T-helper 2 cell treated with Interferon-gamma antibody and Interleukin-4, amounts not matched to agents 100 ng/mL and 5 ng/mL, for 36 hours (primary cell): ENCODE data around the gene ZNF234. TPM values are rescaled to one million over a fixed set of nuclear protein-coding genes. Genes with fewer than 3 reads are reported as not detected.
"Not testable (repeated sequence)": the region's sequence is repeated elsewhere in the genome, so short reads cannot be mapped to it uniquely, and the experiment has no call there.

Source experiments
- intact Hi-C: fragments of 100-400 bp; cut with micrococcal nuclease; formaldehyde crosslinking; loops from one replicate; pipeline ENCODE4 v1.15.1; 2023
- total RNA-seq: library from RNA; stranded (reverse); gene quantifications from 2 replicates; pipeline ENCODE4 v1.2.3, GENCODE V29; 2022

Gene ZNF234
- 11.1 and 12.6 TPM in 2 replicates for total RNA-seq

DNA sequence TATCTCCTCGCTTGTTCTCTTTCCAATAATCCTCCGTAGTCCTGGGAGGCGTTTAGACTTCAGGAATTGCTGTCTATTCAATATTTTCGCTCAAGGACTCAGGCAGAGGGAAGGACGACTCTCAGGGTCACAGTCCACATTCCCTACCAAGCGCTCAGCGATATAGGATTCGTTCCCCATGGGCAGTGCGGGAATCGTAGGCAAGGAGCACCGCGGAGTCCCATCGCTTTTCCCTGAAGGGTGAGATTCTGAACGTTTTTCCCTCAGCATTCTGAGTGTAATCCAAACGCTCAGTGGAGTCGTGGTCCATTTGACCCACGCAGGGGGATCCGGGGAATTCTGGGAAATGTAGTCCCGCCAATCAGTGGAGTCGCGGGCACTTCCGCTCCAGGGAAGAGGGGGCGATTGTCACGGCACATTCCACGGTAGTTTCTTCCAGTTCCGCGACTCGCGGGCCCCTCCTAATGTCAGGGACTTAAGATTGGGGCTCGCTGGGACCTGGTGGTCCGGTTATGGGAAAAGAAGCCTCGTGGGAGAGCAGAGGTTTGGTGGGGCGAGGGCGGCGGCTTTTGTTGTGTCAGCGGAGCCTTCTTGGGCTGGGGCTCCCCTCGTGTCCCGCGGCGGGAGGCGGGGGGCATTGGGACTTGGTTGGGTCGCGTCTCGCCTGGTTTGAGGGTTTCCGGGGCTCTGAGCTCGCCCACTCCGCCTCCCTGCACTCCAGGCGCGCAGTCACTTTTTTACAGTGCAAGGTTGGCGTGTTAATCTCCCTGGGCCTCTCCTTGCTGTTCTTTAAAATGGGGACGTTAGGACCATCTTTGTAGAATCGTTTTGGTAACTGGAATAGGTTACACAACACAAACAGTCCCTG lies at the start of gene ZNF234:
Gene ZNF234 (plus strand): TSS at position 364 of the 868 bp plus-strand sequence. CDS start 3,079 bp downstream, outside the sequence.
- intact Hi-C loops = loop anchor here (1.0 to 5.0 kb wide), 4 partner anchors 23 to 69 kb away; partner anchors contain the start of genes ZNF225, ZNF226 and ZNF284

DNA sequence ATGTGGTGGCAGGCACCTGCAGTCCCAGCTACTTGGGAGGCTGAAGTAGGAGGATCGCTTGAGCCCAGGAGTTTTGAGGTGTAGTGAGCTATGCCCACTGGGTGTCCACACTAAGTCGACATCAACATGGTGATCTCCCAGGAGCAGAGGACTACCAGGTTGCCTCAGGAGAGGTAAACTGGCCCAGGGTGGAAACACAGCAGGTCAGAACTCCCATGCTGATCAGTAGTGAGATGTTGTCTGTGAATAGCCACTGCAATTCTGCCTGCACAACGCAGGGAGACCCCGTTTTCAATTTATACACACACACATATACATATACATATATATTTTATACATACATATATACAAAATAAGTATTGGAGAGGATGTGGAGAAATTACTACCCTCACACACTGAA lies 49.2 kb upstream of the ZNF234 start:
- intact Hi-C loops = no loop called here

DNA sequence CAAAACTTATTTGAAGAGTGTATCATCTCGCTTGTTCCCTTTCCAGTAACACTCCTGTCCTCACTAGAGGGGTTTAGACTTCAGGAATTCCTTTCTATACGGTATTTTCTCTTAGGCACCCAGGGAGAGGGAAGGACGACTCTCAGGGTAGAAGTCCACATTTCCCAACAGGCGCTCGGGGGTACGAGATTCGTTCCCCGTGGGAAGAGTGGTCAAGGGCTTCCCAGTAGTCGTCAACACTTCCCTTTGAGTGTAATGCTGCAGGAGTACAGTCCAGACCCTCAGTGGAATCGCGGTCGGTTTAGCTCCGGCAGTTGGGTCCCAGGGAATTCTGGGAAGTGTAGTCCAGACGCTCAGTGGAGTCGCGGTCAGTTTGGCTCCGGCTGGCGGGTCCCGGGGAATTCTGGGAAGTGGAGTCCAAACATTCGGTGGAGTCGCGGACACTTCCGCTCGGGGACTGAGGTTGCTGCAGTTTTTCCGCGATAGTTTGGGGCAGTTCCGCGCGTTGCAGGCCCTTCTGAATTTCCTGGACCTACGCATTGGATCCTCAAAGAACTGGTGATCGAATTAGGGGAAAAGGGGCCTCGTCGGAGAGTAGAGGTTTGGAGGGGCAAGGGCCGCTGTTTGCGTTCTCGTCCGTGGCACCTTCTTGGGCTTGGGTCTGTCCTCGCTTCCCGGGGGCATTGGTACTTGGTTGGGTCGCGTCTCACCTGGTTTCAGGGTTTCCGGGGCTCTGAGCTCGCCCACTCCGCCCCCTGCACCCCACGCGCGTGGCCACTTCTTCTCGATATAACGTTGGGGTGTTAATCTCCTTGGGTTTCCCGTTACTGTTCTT lies 47.2 kb upstream of the ZNF234 start, which contains the start of gene ZNF224:
Gene ZNF224 (plus strand): TSS at position 431 of the 835 bp plus-strand sequence. CDS start 3,513 bp downstream, outside the sequence.
- intact Hi-C loops = loop anchor here (1.0 to 2.0 kb wide), 4 partner anchors 19 to 159 kb away; partner anchors contain the start of genes ZNF225, ZNF226, ZNF284 and ZNF45

DNA sequence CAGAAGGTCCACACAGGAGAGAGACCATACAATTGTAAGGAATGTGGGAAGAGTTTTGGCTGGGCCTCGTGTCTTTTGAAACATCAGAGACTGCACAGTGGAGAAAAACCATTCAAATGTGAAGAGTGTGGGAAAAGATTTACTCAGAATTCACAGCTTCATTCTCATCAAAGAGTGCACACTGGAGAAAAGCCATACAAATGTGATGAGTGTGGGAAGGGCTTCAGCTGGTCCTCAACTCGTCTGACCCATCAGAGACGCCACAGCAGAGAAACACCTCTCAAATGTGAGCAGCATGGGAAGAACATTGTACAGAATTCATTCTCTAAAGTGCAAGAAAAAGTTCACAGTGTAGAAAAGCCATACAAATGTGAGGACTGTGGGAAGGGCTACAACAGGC lies 33.6 kb upstream of the ZNF234 start:
- intact Hi-C loops = no loop called here

DNA sequence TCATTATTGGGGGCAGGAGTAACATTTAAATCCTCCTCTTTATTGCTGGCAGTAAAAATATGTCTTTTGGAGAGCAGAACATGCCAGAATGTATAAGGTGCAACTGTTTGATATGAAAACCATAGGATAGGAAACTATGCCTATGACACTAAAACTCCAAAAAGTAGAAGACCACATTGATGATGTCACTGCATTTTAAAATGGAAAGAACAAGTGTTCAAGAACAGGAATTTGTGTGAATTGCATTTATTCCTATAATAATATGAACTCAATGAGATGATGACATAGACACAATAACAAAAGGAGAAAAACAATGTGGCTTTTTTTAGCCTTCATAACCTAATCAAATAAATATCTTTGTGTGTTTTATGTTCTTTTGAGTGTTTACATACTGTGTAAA lies 31.9 kb upstream of the ZNF234 start:
- intact Hi-C loops = no loop called here

DNA sequence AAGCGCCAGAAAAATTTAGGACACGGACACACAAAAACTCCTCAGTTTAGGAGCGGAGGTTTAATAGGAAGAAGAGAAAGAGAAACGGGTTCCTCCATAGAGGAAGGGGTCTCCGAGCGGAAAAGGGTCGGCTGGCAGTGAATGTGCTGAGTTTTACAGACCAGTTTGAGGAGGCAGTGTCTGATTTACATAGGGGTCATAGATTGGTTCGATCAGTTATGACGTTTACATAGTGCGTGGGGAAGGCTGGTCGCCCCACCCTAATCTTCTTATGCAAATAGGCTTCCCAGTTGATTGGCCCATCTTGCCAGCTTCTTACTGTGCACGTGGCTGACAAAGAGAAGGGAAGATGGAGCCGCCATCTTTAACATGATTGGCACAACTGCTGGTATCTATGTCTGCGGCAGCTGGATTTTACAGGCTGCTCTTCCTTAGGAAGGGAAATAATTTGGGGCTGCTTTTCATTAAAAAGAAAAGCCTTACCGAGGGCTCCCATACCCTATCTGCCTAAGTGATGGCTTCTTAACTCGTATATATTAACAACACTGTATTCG lies 29.4 kb upstream of the ZNF234 start:
- intact Hi-C loops = loop anchor here (5.0 kb wide), 1 partner anchor 130 kb away; the partner anchor contains the start of gene ZNF155

DNA sequence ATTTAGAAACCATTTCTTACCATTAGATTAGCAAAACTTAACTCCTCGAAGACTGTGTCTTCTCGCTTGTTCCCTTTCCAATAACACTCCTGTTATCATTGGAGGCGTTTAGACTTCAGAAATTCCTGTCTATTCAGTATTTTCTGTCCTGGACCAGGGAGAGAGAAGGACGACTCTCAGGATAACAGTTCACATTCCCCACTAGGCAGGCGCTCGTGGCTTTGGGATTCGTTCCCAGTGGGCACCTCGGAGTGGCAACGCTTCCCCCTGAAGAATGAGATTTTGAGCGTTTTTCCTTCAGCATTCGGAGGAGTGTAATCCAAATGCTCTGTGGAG lies 28.6 kb upstream of the ZNF234 start:
- intact Hi-C loops = loop anchor here (1.0 to 5.0 kb wide), 9 partner anchors 18 to 388 kb away; partner anchors contain the start of genes ZNF155, ZNF180, ZNF224 and ZNF226

DNA sequence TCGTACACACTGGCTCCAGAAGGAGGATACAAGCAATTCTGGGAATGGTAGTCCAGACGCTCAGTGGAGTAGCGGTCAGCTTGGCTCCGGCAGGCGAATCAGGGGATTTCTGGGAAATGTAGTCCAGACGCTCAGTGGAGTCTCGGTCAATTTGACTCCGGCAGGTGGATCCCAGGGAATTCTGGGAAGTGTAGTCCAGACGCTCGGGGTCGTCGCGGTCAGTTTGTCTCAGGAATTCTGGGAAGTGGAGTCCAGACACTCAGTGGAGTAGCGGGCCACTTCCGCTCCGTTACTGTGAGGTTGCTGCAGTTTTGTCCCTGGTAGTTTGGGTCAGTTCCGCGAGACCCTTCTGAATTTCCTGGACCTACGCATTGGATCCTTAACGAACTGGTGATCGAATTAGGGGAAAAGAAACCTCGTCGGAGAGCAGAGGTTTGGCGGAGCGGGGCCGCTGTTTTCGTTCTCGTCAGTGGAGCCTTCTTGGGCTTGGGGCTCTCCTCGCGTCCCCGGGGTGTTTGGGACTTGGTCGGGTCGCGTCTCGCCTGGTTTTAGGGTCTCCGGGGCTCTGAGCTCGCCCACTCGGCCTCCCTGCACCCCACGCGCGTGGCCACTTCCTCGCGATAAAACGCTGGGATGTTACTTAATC lies 28.1 kb upstream of the ZNF234 start, which contains the start of gene ZNF225:
Gene ZNF225 (plus strand): TSS at position 262 of the 646 bp plus-strand sequence. CDS start 2,429 bp downstream, outside the sequence.
- intact Hi-C loops = loop anchor here (1.0 to 5.0 kb wide), 9 partner anchors 19 to 387 kb away; partner anchors contain the start of genes ZNF155, ZNF180, ZNF224 and ZNF226

DNA sequence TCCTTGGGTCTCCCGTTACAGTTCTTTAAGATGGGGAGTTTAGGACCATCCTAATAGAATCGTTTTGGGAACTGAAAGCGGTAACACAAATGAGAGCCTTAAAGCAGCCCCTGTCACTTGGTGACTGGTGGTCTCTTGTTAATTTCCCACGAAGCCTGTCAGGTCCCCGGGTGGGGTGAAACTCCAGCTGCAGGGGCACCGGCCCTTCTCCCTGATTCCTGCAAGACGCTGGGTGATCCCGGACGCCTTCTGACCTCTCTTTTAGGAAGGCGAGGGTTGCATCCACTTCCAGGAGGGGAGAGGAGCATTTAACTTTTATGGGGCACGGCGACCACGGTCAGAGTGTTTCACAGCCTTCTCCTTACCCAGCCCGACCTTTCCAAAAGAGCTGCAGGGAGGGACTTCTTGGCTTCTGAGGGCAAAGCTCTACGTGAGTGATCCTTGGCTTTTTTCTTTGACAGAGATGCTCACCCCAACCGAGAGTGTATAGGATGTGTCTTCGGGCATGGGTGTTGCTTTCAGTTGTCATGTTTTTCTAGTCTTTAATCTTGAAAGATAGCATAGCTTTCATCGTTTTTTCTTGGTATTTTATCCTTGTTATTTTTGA lies 27.5 kb upstream of the ZNF234 start:
- intact Hi-C loops = loop anchor here (1.0 to 5.0 kb wide), 9 partner anchors 20 to 386 kb away; partner anchors contain the start of genes ZNF155, ZNF180, ZNF224 and ZNF226

DNA sequence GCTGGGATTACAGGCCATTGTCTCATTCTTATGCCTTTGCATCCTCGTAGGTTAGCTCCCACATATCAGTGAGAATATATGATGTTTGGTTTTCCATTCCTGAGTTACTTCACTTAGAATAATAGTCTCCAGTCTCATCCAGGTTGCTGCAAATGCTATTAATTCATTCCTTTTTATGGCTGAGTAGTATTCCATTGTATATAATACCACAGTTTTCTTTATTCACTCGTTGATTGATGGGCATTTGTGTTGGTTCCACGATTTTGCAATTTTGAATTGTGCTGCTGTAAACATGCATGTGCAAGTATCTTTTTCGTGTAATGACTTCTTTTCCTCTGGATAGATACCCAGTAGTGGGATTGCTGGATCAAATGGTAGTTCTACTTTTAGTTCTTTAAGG lies 20.2 kb upstream of the ZNF234 start:
- intact Hi-C loops = not testable (repeated sequence)

DNA sequence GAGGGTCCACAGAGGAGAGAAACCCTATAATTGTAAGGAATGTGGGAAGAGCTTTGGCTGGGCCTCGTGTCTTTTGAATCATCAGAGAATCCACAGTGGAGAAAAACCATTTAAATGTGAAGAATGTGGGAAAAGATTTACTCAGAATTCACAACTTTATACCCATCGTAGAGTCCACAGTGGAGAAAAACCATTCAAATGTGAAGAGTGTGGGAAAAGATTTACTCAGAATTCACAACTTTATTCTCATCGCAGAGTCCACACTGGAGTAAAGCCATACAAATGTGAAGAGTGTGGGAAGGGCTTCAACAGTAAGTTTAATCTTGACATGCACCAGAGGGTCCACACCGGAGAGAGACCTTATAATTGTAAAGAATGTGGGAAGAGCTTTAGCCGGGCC lies 9.4 kb upstream of the ZNF234 start:
- intact Hi-C loops = no loop called here

DNA sequence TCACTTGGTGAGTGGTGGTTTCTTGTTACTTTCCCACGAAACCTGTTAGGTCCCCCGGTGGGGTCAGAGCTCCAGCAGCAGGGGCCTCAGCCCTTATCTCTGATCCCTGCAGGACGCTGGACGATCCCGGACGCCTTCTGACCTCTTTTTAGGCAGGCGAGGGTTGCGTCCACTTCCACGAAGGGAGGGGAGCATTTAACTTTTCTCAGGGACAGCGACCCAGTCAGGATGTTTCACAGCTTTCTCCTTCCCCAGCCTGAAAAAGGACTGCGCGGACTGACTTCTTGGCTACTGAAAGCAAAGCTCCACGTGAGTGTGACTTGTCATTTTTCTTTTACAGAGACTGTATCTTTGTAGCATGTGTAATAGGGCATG lies 692 bp downstream of the ZNF234 start:
- intact Hi-C loops = loop anchor here (5.0 kb wide), 1 partner anchor 70 kb away; the partner anchor contains the start of gene ZNF284

DNA sequence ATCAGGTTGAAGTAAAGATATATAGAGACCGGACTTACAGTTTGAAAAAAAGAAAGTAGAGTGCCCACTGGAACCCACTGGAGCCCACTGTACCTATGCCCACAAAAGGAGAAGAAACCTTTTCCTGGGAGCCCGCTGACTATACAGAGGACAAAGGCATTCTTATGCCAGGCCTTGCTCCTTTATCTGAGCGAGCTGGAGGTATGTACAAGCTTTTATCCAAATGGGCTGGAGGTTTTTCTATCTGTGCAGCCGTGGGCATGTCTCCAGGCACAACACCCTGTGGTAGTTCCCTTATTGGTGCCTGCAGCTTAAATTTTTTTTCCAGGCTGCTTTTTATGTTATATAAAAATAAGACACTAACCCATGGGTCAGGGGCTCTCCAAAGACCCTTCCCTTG lies 8.4 kb downstream of the ZNF234 start:
- intact Hi-C loops = no loop called here

DNA sequence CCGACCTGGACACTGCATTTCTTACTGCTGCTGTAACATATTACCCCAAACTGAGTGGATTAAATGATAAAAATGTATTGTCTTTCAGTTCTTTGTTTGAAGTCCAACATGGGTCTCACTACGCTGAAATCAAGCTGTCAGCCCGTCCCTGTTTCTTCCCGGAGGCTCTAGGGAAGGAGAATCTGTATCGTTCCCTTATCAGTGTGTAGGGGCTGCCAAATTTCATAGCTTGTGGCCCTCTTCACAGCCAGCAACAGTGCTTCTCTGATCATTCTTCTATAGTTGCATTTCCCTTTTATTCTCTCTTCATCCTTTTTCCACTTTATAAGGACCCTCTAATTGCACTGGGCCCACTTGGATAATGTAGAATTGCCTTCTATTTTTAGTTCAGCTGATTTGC lies 10.1 kb downstream of the ZNF234 start:
- intact Hi-C loops = no loop called here

DNA sequence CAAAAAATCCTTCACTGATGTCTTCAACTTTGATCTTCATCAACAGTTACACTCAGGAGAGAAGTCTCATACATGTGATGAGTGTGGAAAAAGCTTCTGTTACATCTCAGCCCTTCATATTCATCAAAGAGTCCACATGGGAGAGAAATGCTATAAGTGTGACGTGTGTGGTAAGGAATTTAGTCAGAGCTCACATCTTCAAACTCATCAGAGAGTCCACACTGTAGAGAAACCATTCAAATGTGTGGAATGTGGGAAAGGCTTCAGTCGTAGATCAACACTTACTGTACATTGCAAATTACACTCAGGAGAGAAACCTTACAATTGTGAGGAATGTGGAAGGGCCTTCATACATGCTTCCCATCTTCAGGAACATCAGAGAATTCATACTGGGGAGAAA lies 15.1 kb downstream of the ZNF234 start:
- intact Hi-C loops = no loop called here

DNA sequence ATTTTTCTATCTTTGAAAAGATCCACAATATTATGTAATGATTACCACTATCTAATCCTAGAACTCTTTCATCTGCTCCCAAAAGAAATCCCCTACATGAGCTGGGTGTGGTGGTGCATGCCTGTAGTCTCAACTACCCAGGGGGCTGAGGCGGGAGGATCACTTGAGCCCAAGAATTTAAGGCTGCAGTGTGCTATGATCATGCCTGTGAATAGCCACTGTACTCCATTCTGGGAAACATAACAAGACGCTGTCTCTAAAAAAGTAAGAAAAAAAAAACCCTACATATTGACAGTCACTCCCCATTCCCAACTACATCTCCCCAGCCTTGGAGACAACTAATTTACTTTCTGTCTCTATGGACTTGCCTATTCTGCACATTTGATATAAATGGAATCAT lies 22.4 kb downstream of the ZNF234 start:
- intact Hi-C loops = loop anchor here (2.0 kb wide), 2 partner anchors 23 to 69 kb away; partner anchors contain the start of genes ZNF224 and ZNF234

DNA sequence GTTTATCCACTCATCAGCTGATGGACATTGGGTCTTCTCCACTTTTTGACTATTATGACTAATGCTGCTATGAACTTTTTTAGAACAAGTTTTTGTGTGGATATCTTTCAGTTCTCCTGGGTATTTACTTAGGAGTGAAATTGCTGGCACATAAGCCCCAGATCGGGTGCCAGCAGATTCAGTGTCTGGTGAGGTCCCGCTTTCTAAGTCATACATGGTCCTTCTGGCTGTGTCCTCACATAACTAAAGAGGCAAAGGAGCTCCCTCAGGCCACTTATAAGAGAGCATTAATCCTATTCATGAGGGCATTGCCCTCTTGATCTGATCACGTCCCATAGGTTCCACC lies 22.9 kb downstream of the ZNF234 start:
- intact Hi-C loops = loop anchor here (2.0 kb wide), 2 partner anchors 23 to 69 kb away; partner anchors contain the start of genes ZNF224 and ZNF234

DNA sequence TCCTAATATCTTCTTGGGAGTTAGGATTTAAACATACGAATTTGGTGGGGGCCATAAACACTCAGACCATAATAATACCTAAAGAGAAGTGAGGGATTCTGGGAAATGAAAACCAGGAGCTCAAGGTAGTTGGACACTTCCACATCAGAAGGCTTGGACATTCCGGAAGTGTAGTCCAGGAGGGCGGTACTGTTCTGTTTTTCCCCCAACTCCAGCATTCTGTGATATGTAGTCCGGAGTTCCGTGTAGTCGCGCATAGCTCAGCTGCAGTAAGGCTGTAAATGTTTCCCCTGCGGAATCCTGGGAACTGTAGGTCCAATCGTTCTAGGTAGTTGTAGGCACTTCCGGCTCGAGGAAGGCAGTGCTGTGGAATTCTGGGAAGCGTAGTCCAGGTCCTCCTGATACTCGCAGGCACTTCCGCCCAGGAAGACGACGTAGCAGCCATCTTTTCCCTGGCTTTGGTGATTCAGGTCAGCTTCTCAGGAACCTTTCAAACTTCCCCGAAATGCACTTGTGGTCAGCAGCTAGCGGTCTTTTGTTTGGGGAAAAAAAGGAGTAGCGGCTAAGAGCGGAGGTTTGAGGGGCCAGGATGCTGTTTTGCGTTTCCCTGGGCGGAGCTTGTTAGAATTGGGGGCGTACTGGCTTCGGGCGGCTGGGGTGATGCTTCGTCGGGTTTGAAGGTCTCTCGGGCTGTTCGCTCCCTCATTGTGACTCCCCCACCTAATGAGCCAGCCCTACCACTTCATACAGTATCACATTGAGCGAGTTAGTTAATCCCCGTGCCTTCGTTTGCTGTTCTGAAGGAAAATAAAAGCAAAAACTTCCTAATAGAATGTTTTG lies 23.5 kb downstream of the ZNF234 start, which contains the start of gene ZNF226:
Gene ZNF226 (plus strand): TSS at position 428 of the 840 bp plus-strand sequence. CDS start 4,981 bp downstream, outside the sequence.
- intact Hi-C loops = loop anchor here (1.0 to 2.0 kb wide), 4 partner anchors 24 to 70 kb away; partner anchors contain the start of genes ZNF224, ZNF225, ZNF227 and ZNF234

DNA sequence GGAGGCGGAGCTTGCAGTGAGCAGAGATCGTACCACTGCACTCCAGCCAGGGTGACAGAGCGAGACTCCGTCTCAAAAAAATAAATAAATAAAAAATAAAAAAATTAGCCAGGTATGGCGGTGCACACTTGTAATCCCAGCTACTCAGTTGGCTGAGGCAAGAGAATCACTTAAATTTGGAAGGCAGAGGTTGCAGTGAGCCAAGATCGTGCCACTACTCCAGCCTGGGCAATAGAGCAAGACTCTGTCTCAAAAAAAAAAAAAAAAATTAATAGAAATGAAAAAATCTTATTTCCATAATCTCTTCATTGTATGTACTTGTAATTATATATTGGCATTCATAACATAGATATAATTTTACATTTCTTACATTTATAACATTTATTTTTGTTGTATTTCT lies 29.3 kb downstream of the ZNF234 start:
- intact Hi-C loops = not testable (repeated sequence)
